Measurements from ENCODE around the gene BPIFB6.

DNA sequence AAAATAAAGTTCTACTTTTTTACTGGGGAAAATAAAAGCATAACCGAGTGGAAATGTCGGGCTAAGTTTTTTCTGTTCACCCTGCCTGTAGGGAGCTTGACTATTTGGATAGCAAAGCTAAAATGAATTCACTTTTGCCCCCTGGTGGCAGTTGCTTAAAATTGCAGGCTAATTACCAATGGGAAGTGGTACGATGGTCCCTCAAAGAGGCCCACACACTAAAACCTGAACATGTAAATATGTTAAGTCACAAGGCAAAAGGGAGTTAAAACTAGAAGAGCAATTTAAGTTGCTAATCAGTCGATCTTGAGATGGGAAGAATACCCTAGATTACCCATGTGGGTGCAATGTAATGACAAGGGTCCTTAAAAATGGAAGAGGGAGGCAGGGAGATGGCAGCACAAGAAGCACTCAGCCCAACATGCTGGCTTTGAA, 26.3 kb upstream of the BPIFB6 start:
- TF ChIP-seq, protein P1, sequence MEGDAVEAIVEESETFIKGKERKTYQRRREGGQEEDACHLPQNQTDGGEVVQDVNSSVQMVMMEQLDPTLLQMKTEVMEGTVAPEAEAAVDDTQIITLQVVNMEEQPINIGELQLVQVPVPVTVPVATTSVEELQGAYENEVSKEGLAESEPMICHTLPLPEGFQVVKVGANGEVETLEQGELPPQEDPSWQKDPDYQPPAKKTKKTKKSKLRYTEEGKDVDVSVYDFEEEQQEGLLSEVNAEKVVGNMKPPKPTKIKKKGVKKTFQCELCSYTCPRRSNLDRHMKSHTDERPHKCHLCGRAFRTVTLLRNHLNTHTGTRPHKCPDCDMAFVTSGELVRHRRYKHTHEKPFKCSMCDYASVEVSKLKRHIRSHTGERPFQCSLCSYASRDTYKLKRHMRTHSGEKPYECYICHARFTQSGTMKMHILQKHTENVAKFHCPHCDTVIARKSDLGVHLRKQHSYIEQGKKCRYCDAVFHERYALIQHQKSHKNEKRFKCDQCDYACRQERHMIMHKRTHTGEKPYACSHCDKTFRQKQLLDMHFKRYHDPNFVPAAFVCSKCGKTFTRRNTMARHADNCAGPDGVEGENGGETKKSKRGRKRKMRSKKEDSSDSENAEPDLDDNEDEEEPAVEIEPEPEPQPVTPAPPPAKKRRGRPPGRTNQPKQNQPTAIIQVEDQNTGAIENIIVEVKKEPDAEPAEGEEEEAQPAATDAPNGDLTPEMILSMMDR (IDR thresholded peaks at IDR 0.05; ENCODE audit: low read length), result peak; percentile 71
- no peak for TF ChIP-seq EZH2 (optimal IDR thresholded peaks at IDR 0.05; ENCODE audit: low read depth, low read length)
- TF ChIP-seq EZH2phosphoT487 (IDR thresholded peaks at IDR 0.05; ENCODE audit: low read length), result no peak

All from MM.1S (cell line).